ENCODE data around the gene MEIOSIN. TPM values are rescaled to one million over a fixed set of nuclear protein-coding genes. Genes with fewer than 3 reads are reported as not detected.
"Not testable (repeated sequence)": the region's sequence is repeated elsewhere in the genome, so short reads cannot be mapped to it uniquely, and the experiment has no call there.

Gene MEIOSIN
- total RNA-seq, 2 experiments from 2014 or later, result not detected

DNA sequence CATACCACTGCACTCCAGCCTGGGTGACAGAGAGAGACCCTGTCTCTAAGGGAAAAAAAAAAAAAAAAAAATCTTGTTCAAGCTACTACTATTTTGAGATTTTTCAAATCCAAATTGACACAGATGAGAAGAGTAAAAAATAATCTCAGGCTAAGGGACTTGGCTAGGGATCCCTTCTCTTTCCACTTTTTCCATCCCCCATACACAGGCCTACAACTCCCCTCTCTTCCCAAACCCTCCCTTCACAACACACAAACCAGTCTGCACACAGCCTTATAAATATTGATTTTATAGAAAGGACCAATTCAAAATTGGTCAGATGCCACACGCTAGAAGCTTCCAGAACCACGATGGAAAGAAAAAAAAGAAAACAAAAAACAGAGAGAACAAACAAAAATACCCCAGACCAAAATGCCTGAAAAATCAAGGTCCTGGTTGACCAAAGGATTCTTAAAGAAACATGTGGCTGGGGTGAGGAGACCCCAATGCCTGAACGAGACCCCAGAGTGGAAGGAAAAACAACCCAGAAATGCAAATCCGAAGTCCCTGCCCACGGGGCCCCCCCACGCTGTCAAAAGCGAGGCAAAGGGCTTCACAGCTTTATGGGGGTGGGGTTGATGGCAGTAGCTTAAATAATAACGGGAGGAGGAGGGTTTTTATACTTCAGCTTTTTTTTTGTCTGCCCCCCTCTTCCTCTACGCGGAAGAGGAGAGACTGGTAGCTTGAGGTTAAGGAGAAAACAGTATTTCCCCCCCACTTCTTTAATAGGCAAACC lies 22.7 kb upstream of the MEIOSIN start:
- Mint-ChIP-seq H3K4me1 (ENCODE audit: low read depth) (peaks cover 11% of the 10 kb centered on the region), H3K27me3 (no peaks in the 10 kb centered on the region), H3K4me3 (no peak overlapping the region), H3K36me3 (peaks cover 21% of the 10 kb centered on the region), H3K27ac (peak overlapping the region; percentile 21), H3K9me3 (no peaks in the 10 kb centered on the region)
- DNase-seq, result no peak
- ChIA-PET CTCF (interaction anchor here (1.2 to 2.6 kb wide), 2 partner anchors 14 to 17 kb away, joined by 4 to 11 read pairs; no protein-coding TSS in a partner anchor), POLR2A (no interaction called here)
- intact Hi-C loops (cut with micrococcal nuclease), result no loop called here

DNA sequence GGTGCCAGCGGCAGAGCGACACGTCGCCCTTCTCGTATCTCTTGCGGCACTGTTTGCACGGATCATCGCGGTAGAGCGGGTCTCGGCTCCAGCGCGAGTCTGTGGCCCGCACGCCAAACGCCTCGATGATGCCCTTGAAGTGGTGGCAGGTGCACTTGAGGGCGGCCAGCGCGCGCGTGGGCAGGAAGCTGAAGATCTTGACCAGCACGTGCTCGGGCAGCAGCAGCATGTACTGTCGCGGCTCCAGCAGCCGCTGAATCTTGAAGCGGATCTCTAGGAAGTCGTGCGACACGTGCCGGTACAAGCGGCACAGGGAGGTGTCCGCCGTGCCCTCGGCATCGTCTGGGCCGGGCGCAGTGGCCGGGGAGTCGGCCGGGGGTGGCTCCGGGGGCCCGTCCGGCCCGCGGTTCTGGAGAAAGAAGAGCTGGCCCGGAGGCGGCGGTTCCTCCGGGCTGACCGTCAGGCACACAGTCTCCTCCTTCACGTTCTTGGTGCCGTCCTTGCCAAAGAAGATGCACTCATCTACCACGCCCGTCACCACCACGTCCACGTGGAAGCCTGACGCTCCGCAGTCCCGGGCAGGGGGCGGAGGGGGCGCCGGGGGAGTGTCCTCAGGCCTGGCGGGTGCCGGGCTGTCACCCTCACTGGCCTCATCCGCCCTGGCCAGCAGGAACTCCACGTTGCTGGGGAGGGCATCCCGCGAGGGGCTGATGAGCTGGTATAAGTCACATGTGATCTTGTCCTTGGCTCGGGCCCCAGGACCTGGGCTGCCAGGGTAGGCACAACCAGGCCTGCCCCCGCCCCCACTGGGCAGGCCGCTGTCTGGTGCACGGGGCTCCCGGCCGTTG lies 21.2 kb upstream of the MEIOSIN start:
- no peak for DNase-seq
- CTCF ChIA-PET, result interaction anchor here (1.0 to 2.6 kb wide), 2 partner anchors 18 to 20 kb away, joined by 3 to 11 read pairs; partner anchors contain the start of gene QPCTL
- Mint-ChIP-seq H3K9me3 (no peaks in the 10 kb centered on the region), H3K27ac (no peak overlapping the region), H3K4me3 (no peak overlapping the region), H3K27me3 (no peaks in the 10 kb centered on the region), H3K4me1 (ENCODE audit: low read depth) (peaks cover 21% of the 10 kb centered on the region), H3K36me3 (peaks cover 21% of the 10 kb centered on the region)
- intact Hi-C loops (cut with micrococcal nuclease), result no loop called here
- POLR2A ChIA-PET, result no interaction called here

GRCh38 chr19:45712699-45713067 lies 20.6 kb upstream of the MEIOSIN start:
- ChIA-PET CTCF (interaction anchor here (1.0 kb wide), 1 partner anchor 20 kb away, joined by 3 read pairs; the partner anchor contains the start of gene QPCTL), POLR2A (no interaction called here)
- peaks cover 21% of the 10 kb centered on the region for H3K4me1 Mint-ChIP-seq (ENCODE audit: low read depth)
- intact Hi-C loops (cut with micrococcal nuclease), result no loop called here
- peaks cover 21% of the 10 kb centered on the region for H3K36me3 Mint-ChIP-seq
- no peak for DNase-seq
- no peak overlapping the region for H3K27ac Mint-ChIP-seq
- no peaks in the 10 kb centered on the region for H3K27me3 Mint-ChIP-seq
- no peaks in the 10 kb centered on the region for H3K9me3 Mint-ChIP-seq
- no peak overlapping the region for H3K4me3 Mint-ChIP-seq

DNA sequence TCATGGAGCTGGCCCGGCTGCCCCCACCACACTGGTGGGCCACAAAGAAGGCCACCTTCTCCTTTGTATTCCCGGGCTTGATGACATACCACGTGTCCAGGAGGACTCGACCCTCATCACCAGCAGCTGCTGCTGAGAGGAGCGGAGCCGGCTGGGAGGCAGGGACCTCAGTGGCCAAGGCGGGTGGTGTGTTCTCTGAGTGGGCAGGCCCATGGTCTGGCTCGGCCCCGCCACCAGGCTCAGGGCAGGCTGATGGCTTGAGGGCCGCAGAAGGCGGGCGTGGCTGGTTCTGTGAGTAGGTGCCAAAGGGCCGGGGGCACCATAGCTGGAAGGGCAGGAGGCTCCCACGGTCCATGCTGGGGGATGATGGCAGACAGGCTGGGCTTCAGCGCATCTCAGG lies 20.1 kb upstream of the MEIOSIN start:
- intact Hi-C loops (cut with micrococcal nuclease), result no loop called here
- H3K4me1 Mint-ChIP-seq (ENCODE audit: low read depth), result peaks cover 25% of the 10 kb centered on the region
- POLR2A ChIA-PET, result no interaction called here
- H3K27me3 Mint-ChIP-seq, result no peaks in the 10 kb centered on the region
- no peak for DNase-seq
- H3K36me3 Mint-ChIP-seq, result peaks cover 21% of the 10 kb centered on the region
- CTCF ChIA-PET, result no interaction called here
- no peaks in the 10 kb centered on the region for H3K9me3 Mint-ChIP-seq
- H3K27ac Mint-ChIP-seq, result no peak overlapping the region
- H3K4me3 Mint-ChIP-seq, result no peak overlapping the region

DNA sequence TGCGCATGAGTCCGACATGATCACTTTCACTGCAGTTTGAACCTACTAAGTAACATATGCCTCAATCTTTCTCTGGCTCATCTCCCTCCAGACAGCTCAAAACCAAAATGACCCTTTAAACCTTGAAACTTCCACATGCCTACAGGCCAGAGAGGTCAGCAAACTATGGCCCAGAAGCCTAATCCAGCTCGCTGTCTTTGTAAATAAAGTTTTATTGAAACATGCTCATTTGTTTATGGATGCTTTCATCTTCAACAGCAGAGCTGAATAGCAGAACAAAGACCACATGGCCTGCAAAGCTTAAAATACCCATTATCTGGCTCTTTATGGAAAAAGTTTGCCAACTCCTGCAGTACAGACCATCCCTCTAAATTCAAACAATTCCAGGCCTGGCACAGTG lies 18.1 kb upstream of the MEIOSIN start:
- Mint-ChIP-seq H3K27me3 (no peaks in the 10 kb centered on the region), H3K36me3 (peaks cover 23% of the 10 kb centered on the region), H3K4me3 (no peak overlapping the region), H3K4me1 (ENCODE audit: low read depth) (peaks cover 37% of the 10 kb centered on the region), H3K9me3 (no peaks in the 10 kb centered on the region), H3K27ac (no peak overlapping the region)
- POLR2A ChIA-PET, result interaction anchor here (4.2 kb wide), 1 partner anchor 23 kb away, joined by 31 read pairs; the partner anchor contains the start of genes QPCTL and SNRPD2
- DNase-seq, result no peak
- CTCF ChIA-PET, result interaction anchor here (0.7 to 6.8 kb wide), 2 partner anchors 22 to 54 kb away, joined by 8 to 68 read pairs; partner anchors contain the start of genes QPCTL, SIX5 and SNRPD2
- intact Hi-C loops (cut with micrococcal nuclease), result loop anchor here (5.0 kb wide), 1 partner anchor 33 kb away; no protein-coding TSS in a partner anchor

- intact Hi-C loops (cut with micrococcal nuclease), result loop anchor here (1.0 to 5.0 kb wide), 10 partner anchors 14 to 210 kb away; partner anchors contain the start of genes DMWD, FBXO46, IRF2BP1 and OPA3
- H3K4me1 Mint-ChIP-seq (ENCODE audit: low read depth), result peaks cover 35% of the 10 kb centered on the region
- no peaks in the 10 kb centered on the region for H3K9me3 Mint-ChIP-seq
- ChIA-PET CTCF (interaction anchor here (0.8 to 6.8 kb wide), 16 partner anchors 9 to 277 kb away, joined by 3 to 68 read pairs (median 4); partner anchors contain the start of genes FBXO46, QPCTL and SNRPD2), POLR2A (interaction anchor here (0.7 to 4.2 kb wide), 10 partner anchors 12 to 186 kb away, joined by 3 to 31 read pairs (median 3); partner anchors contain the start of genes FBXO46, MYPOP, QPCTL and SIX5)
- H3K4me3 Mint-ChIP-seq, result peak overlapping the region; percentile 96
- peak overlapping the region; percentile 93 for H3K27ac Mint-ChIP-seq
- H3K27me3 Mint-ChIP-seq, result no peaks in the 10 kb centered on the region
- peak; percentile 38 for DNase-seq
- peaks cover 14% of the 10 kb centered on the region for H3K36me3 Mint-ChIP-seq
Measured at GRCh38 chr19:45716359-45717130, 16.7 kb upstream of the MEIOSIN start.

DNA sequence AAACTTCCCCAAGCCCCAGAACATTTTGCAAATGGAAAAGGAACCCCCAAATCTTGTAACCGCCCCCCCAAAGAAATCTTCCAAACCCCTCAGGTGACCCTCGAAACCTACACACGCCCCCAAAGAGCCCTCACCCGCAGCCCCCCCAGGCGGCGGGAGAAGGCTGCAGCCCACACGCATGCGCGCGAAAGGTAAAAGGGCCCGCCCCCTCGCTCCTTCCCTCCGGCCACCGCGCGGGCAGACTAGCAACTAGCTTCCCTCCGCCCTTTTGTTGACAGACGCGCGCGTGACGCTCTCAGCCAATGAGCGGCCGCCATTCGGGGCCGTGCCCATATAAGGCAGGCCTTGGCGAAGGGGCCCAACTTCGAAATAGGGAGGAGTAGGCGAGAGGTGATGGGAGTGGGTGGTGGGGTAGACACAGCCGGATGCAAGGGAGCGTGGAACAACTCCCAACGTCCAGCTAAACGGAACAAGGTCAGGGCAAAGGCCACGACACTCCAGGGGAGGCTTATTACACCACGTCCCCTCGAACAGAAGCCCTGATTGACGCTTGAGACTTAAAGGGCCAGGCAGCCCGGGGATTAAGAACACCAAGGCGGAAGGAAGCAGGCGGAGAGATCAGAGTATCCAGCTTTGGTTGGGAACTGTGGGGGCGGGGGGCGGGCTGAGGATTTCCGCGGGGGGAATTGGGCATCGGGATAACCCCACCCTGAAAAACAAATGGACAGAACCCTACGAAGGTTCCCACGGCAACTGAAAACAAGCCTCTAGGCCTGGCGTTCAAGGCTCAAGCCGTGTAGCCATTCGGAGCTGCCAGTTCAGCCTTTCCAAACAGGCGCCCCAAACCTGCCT lies 15.9 kb upstream of the MEIOSIN start:
- H3K36me3 Mint-ChIP-seq, result peaks cover 14% of the 10 kb centered on the region
- peak overlapping the region; percentile 93 for H3K27ac Mint-ChIP-seq
- H3K9me3 Mint-ChIP-seq, result no peaks in the 10 kb centered on the region
- ChIA-PET POLR2A (interaction anchor here (0.7 to 4.2 kb wide), 10 partner anchors 13 to 185 kb away, joined by 3 to 31 read pairs (median 3); partner anchors contain the start of genes FBXO46, MYPOP, QPCTL and SIX5), CTCF (interaction anchor here (0.8 to 6.8 kb wide), 16 partner anchors 10 to 278 kb away, joined by 3 to 68 read pairs (median 4); partner anchors contain the start of genes FBXO46, QPCTL and SNRPD2)
- H3K4me3 Mint-ChIP-seq, result peak overlapping the region; percentile 96
- no peaks in the 10 kb centered on the region for H3K27me3 Mint-ChIP-seq
- peak; percentile 99 for DNase-seq
- peaks cover 39% of the 10 kb centered on the region for H3K4me1 Mint-ChIP-seq (ENCODE audit: low read depth)
- intact Hi-C loops (cut with micrococcal nuclease), result loop anchor here (1.0 to 5.0 kb wide), 10 partner anchors 13 to 211 kb away; partner anchors contain the start of genes DMWD, FBXO46, IRF2BP1 and OPA3

DNA sequence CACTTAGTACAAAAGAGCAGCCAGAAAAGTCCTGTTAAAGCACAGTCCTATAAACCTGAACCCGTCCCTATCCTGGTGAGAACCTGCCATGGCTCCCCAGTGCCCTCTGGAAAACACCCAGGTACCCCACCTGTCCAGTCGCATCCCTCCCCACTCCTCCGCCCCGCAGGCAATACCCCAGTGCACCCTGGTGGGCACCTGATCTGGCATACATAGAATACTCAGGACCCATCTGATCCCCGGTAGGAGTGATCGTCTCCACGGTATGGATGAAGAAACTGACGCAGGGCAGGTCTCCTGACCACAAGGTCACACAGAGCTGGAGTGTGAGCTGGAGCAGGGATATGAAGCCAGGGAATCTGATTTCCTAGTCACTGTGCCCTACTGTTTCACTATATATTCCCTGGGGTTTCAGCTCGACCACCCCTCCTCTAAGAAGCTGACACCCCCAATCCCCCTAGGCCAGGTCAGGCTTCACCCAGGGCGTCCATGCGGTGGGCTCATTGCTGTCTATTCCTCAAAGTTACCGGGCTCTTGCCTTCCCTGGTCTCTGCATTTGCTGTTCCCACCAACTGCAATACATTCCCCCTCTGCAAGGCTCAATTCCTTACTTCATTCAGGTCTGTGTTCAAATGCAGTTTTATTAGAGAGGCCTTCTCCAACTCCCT lies 15.1 kb upstream of the MEIOSIN start:
- H3K27ac Mint-ChIP-seq, result peak overlapping the region; percentile 93
- peak overlapping the region; percentile 96 for H3K4me3 Mint-ChIP-seq
- DNase-seq, result no peak
- POLR2A ChIA-PET, result interaction anchor here (0.9 to 4.2 kb wide), 5 partner anchors 12 to 76 kb away, joined by 3 to 31 read pairs (median 5); partner anchors contain the start of genes FBXO46, QPCTL and SNRPD2
- CTCF ChIA-PET, result interaction anchor here (0.8 to 6.8 kb wide), 8 partner anchors 12 to 81 kb away, joined by 3 to 68 read pairs (median 8); partner anchors contain the start of genes QPCTL and SNRPD2
- intact Hi-C loops (cut with micrococcal nuclease), result loop anchor here (1.0 to 5.0 kb wide), 10 partner anchors 12 to 212 kb away; partner anchors contain the start of genes DMWD, FBXO46, IRF2BP1 and OPA3
- peaks cover 39% of the 10 kb centered on the region for H3K4me1 Mint-ChIP-seq (ENCODE audit: low read depth)
- no peaks in the 10 kb centered on the region for H3K9me3 Mint-ChIP-seq
- H3K36me3 Mint-ChIP-seq, result peaks cover 16% of the 10 kb centered on the region
- H3K27me3 Mint-ChIP-seq, result no peaks in the 10 kb centered on the region

DNA sequence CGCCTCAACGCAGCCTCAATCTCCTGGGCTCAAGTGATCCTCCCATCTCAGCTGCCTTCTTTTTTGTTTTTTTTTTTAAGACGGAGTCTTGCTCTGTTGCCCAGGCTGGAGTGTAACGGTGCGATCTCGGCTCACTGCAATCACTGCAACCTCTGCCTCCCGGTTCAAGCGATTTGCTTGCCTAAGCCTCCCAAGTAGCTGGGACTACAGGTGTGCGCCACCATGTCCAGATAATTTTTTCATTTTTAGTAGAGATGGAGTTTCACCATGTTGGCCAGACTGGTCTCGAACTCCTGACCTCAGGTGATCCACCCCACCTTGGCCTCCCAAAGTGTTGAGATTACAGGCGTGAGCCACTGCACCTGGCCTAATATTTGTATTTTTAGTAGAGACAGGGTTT lies 13.2 kb upstream of the MEIOSIN start:
- POLR2A ChIA-PET, result interaction anchor here (1.8 kb wide), 1 partner anchor 10 kb away, joined by 4 read pairs; no protein-coding TSS in a partner anchor

GRCh38 chr19:45728683-45729082 lies 4.6 kb upstream of the MEIOSIN start:
- H3K36me3 Mint-ChIP-seq; intact Hi-C loops (cut with micrococcal nuclease); DNase-seq; H3K4me3 Mint-ChIP-seq; CTCF ChIA-PET; H3K27ac Mint-ChIP-seq; H3K9me3 Mint-ChIP-seq; POLR2A ChIA-PET; H3K27me3 Mint-ChIP-seq: not testable (repeated sequence)
- peaks cover 35% of the 10 kb centered on the region for H3K4me1 Mint-ChIP-seq (ENCODE audit: low read depth)

More for the DNA sequence above, 13.2 kb upstream of the MEIOSIN start:
- H3K9me3 Mint-ChIP-seq; DNase-seq; intact Hi-C loops (cut with micrococcal nuclease); H3K4me3 Mint-ChIP-seq; H3K27me3 Mint-ChIP-seq; H3K27ac Mint-ChIP-seq: not testable (repeated sequence)
- Mint-ChIP-seq H3K36me3 (peaks cover 17% of the 10 kb centered on the region), H3K4me1 (ENCODE audit: low read depth) (peaks cover 39% of the 10 kb centered on the region)
- CTCF ChIA-PET, result interaction anchor here (0.6 to 6.8 kb wide), 2 partner anchors 27 to 49 kb away, joined by 5 to 68 read pairs; partner anchors contain the start of genes QPCTL, SIX5 and SNRPD2

All from activated CD4-positive, alpha-beta memory T cell treated with anti-CD3 and anti-CD28 coated beads for 36 hours (primary cell).